HG03378 (cell line): Measurements from ENCODE around the gene PI4K2B.
"Not testable (repeated sequence)": the region's sequence is repeated elsewhere in the genome, so short reads cannot be mapped to it uniquely, and the experiment has no call there.

Source experiments
- ATAC-seq: cut with Tn5 transposase; IDR thresholded peaks from one replicate; pipeline ENCODE4 v1.9.1; 2021; ENCODE audit warnings: mild to moderate bottlenecking, moderate library complexity; ENCODE audit not compliant: unreplicated experiment

The PI4K2B gene

GRCh38 chr4:25240754-25241210 is 6.9 kb downstream of the PI4K2B start:
- ATAC-seq, result peak; percentile 69

GRCh38 chr4:25242195-25242594 is 8.4 kb downstream of the PI4K2B start:
- not testable (repeated sequence) for ATAC-seq

- no peak for ATAC-seq
Observed at GRCh38 chr4:25245181-25245580, 11.3 kb downstream of the PI4K2B start.

- ATAC-seq, result no peak
Observed at GRCh38 chr4:25246680-25247611, 13.1 kb downstream of the PI4K2B start.

GRCh38 chr4:25248875-25249274 is 15.0 kb downstream of the PI4K2B start:
- ATAC-seq, result not testable (repeated sequence)

- not testable (repeated sequence) for ATAC-seq
Observed at GRCh38 chr4:25249494-25249893, 15.7 kb downstream of the PI4K2B start.

- ATAC-seq, result peak; percentile 27
Observed at GRCh38 chr4:25252230-25253070, 18.6 kb downstream of the PI4K2B start.

- peak; percentile 65 for ATAC-seq
Observed at GRCh38 chr4:25253071-25253445, 19.2 kb downstream of the PI4K2B start.

- not testable (repeated sequence) for ATAC-seq
Observed at GRCh38 chr4:25253786-25254185, 20.0 kb downstream of the PI4K2B start.

GRCh38 chr4:25258980-25259578 is 25.2 kb downstream of the PI4K2B start:
- ATAC-seq, result no peak

GRCh38 chr4:25271866-25272265 is 38.0 kb downstream of the PI4K2B start:
- no peak for ATAC-seq

- ATAC-seq, result no peak
Observed at GRCh38 chr4:25280210-25280609, 46.4 kb downstream of the PI4K2B start.

- ATAC-seq, result no peak
Observed at GRCh38 chr4:25283948-25284347, 50.1 kb downstream of the PI4K2B start.

GRCh38 chr4:25284466-25284865 is 50.6 kb downstream of the PI4K2B start:
- ATAC-seq, result no peak

- no peak for ATAC-seq
Observed at GRCh38 chr4:25290490-25291067, 56.7 kb downstream of the PI4K2B start.

GRCh38 chr4:25291158-25291733 is 57.4 kb downstream of the PI4K2B start:
- no peak for ATAC-seq

- ATAC-seq, result no peak
Observed at GRCh38 chr4:25297528-25298242, 63.9 kb downstream of the PI4K2B start.

GRCh38 chr4:25299476-25300203 is 65.8 kb downstream of the PI4K2B start:
- no peak for ATAC-seq

- ATAC-seq, result no peak
Observed at GRCh38 chr4:25301471-25301870, 67.6 kb downstream of the PI4K2B start.
